ENCODE measurements around the gene ARHGAP6. TPM values are rescaled to one million over a fixed set of nuclear protein-coding genes. Genes with fewer than 3 reads are reported as not detected.
"Not testable (repeated sequence)": the region's sequence is repeated elsewhere in the genome, so short reads cannot be mapped to it uniquely, and the experiment has no call there.

The ARHGAP6 gene
- total RNA-seq, 4 donors from 2014 or later: 2.1 to 30.5 (median 4.9) TPM

- Histone ChIP-seq H3K27ac (no peak overlapping the region), H3K4me3 (no peak overlapping the region), H3K27me3 (no peaks in the 10 kb centered on the region), H3K9me3 (no peaks in the 10 kb centered on the region), H3K36me3 (no peaks in the 10 kb centered on the region), H3K4me1 (no peaks in the 10 kb centered on the region)
- no peak for TF ChIP-seq POLR2A (IDR thresholded peaks at IDR 0.05)
- DNase-seq: no peak
These were observed 73.9 kb downstream of the ARHGAP6 start for GRCh38 chrX:11591723-11592346.

DNA sequence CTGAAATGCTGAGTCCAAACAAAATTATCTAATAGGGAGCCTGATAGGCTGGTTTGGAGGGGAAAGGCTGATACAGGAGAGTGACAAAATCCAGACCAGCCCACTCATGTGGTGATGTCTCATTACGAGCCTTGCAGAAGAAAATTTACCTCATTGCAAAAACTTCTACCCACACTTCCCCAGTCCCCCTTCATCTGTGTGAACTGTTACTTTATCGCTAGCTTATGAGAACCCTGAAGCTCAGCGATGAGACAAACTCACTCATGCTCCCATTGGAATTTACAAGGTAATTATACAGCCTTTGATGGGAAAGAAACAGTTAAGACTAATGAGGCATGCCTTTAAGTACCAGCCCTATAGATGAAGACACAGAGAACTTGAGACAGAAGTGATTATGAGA, 76.1 kb downstream of the ARHGAP6 start:
- DNase-seq: no peak
- Histone ChIP-seq H3K27me3 (no peaks in the 10 kb centered on the region), H3K36me3 (no peaks in the 10 kb centered on the region), H3K4me1 (no peaks in the 10 kb centered on the region), H3K27ac (no peak overlapping the region), H3K9me3 (no peaks in the 10 kb centered on the region), H3K4me3 (no peak overlapping the region)
- TF ChIP-seq POLR2A (IDR thresholded peaks at IDR 0.05): no peak
- TF ChIP-seq, protein P1, sequence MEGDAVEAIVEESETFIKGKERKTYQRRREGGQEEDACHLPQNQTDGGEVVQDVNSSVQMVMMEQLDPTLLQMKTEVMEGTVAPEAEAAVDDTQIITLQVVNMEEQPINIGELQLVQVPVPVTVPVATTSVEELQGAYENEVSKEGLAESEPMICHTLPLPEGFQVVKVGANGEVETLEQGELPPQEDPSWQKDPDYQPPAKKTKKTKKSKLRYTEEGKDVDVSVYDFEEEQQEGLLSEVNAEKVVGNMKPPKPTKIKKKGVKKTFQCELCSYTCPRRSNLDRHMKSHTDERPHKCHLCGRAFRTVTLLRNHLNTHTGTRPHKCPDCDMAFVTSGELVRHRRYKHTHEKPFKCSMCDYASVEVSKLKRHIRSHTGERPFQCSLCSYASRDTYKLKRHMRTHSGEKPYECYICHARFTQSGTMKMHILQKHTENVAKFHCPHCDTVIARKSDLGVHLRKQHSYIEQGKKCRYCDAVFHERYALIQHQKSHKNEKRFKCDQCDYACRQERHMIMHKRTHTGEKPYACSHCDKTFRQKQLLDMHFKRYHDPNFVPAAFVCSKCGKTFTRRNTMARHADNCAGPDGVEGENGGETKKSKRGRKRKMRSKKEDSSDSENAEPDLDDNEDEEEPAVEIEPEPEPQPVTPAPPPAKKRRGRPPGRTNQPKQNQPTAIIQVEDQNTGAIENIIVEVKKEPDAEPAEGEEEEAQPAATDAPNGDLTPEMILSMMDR (IDR thresholded peaks at IDR 0.05): no peak

DNA sequence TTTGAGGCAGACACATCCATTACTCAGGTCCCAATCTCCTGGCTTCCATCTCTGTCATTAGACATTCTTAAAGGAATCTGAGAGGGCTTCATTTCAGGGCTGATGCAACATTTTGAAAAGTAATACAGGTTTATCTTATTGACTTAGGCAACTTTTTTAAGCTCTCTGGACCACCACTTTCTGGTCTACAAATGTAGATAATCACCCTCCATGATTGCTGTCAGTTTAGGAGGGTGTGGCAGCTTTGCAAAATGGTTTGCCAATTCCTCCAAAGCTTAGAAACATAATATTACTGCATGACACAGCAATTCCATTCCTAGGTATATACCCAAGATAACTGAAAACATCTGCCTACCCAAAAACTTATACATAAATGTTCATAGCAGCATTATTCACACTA, 77.6 kb downstream of the ARHGAP6 start:
- no peaks in the 10 kb centered on the region for H3K27me3 ChIP-seq
- no peaks in the 10 kb centered on the region for H3K9me3 ChIP-seq
- no peak overlapping the region for H3K27ac ChIP-seq
- H3K4me1 ChIP-seq: no peaks in the 10 kb centered on the region
- H3K4me3 ChIP-seq: no peak overlapping the region
- no peak for DNase-seq
- no peak for TF ChIP-seq POLR2A (IDR thresholded peaks at IDR 0.05)
- TF ChIP-seq, protein P1 (IDR thresholded peaks at IDR 0.05): no peak
- no peaks in the 10 kb centered on the region for H3K36me3 ChIP-seq

DNA sequence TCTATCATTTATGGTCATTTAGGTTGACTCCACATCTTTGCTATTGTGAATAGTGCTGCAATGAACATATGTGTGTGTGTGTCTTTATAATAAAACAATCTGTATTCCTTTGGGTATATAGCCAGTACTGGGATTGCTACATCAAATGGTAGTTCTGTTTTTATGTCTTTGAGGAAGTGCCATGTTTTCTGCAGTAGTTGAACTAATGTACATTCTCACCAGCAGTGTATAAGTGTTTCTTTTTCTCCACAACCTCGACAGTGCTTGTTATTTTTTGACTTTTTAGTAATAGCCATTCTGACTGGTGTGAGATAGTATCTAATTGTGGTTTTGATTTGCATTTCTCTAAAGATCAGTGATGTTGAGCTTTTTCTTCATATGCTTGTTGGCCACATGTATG, 80.5 kb downstream of the ARHGAP6 start:
- TF ChIP-seq POLR2A (IDR thresholded peaks at IDR 0.05): no peak
- TF ChIP-seq, protein P1 (IDR thresholded peaks at IDR 0.05): no peak

GRCh38 chrX:11580789-11581188, 84.9 kb downstream of the ARHGAP6 start:
- Histone ChIP-seq H3K9me3 (no peaks in the 10 kb centered on the region), H3K36me3 (no peaks in the 10 kb centered on the region), H3K27ac (no peak overlapping the region), H3K27me3 (no peaks in the 10 kb centered on the region), H3K4me3 (no peak overlapping the region), H3K4me1 (no peaks in the 10 kb centered on the region)
- DNase-seq: no peak
- no peak for TF ChIP-seq POLR2A (IDR thresholded peaks at IDR 0.05)
- TF ChIP-seq, protein P1 (IDR thresholded peaks at IDR 0.05): no peak

More for the DNA sequence above, 80.5 kb downstream of the ARHGAP6 start:
- no peaks in the 10 kb centered on the region for H3K27me3 ChIP-seq
- no peak for DNase-seq
- no peaks in the 10 kb centered on the region for H3K9me3 ChIP-seq
- no peaks in the 10 kb centered on the region for H3K36me3 ChIP-seq
- no peak overlapping the region for H3K4me3 ChIP-seq
- H3K4me1 ChIP-seq: no peaks in the 10 kb centered on the region
- H3K27ac ChIP-seq: no peak overlapping the region

GRCh38 chrX:11579636-11580600, 85.8 kb downstream of the ARHGAP6 start:
- DNase-seq: no peak
- no peak overlapping the region for H3K4me3 ChIP-seq
- no peaks in the 10 kb centered on the region for H3K36me3 ChIP-seq
- no peaks in the 10 kb centered on the region for H3K9me3 ChIP-seq
- H3K27me3 ChIP-seq: no peaks in the 10 kb centered on the region
- no peak overlapping the region for H3K27ac ChIP-seq
- no peak for TF ChIP-seq POLR2A (IDR thresholded peaks at IDR 0.05)
- TF ChIP-seq, protein P1 (IDR thresholded peaks at IDR 0.05): no peak
- H3K4me1 ChIP-seq: no peaks in the 10 kb centered on the region

DNA sequence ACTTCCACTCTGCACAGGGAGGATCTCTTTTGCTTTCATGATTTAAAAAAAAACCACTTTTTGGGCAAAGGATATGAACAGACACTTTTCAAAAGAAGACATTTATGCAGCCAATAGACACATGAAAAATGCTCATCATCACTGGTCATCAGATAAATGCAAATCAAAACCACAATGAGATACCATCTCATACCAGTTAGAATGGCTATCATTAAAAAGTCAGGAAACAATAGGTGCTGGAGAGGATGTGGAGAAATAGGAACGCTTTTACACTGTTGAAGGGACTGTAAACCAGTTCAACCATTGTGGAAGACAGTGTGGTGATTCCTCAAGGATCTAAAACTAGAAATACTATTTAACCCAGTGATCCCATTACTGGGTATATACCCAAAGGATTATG, 87.4 kb downstream of the ARHGAP6 start:
- DNase-seq, H3K36me3 ChIP-seq, H3K27me3 ChIP-seq, H3K27ac ChIP-seq, H3K4me3 ChIP-seq, H3K9me3 ChIP-seq, H3K4me1 ChIP-seq: not testable (repeated sequence)

Measured in Peyer's patch (tissue), 4 donors.